ENCODE results near the gene TM9SF1. TPM values are rescaled to one million over a fixed set of nuclear protein-coding genes. Genes with fewer than 3 reads are reported as not detected.

TM9SF1 gene
- total and polyA plus RNA-seq, 2 of the 4 experiments (the other 2 are of a cell fraction), result 40.4 to 65.6 TPM

DNA sequence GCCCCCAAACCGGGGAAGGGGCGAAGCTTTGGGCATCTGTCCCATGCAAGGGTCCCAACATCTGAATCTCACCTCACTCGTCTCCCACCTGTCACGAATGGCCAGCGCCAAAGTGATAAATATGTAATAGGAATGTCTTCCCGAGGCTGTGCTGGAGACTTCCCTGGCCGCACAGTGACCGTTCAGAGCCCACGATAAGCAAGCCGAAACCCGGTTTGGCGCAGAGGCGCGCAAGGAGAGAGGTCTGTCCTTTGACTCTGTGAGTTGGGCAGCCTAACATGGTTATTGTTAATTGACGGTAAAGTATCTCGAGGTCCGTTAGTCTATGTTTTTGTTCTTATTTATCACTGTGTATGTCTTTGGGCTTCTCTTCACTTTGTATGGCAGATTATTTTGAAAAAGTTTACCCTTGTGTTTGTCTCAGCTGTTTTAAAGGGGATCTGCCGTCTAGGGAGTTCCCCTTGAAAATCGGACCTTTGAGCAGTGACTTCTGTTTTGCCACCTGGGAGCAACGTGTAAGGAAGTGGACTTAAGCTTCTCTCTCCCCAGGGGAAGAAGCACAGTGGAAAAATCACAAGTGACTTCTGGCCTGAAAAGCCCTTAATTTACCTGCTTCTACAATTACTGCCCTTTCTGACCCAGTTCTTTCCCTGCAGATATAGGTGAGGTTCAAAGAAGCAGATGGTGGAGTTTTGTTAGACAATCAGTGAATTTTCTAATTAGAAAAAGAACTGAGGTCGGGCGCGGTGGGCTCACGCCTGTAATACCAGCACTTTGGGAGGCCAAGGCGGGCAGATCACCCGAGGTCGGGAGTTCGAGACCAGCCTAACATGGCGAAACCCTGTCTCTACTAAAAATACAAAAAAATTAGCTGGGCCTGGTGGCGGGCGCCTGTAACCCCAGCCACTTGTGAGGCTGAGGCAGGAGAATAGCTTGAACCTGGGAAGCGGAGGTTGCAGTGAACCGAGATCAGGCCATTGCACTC is 1.1 kb upstream of the TM9SF1 start (continued):
- no peak for TF ChIP-seq CEBPB (IDR thresholded peaks at IDR 0.05; ENCODE audit: low read depth, low read length)
- no peak for TF ChIP-seq BHLHE40 (IDR thresholded peaks at IDR 0.05; ENCODE audit: low read depth, low read length)
- no peak for TF ChIP-seq RCOR1 (IDR thresholded peaks at IDR 0.05; ENCODE audit: insufficient replicate concordance, low read length)

DNA sequence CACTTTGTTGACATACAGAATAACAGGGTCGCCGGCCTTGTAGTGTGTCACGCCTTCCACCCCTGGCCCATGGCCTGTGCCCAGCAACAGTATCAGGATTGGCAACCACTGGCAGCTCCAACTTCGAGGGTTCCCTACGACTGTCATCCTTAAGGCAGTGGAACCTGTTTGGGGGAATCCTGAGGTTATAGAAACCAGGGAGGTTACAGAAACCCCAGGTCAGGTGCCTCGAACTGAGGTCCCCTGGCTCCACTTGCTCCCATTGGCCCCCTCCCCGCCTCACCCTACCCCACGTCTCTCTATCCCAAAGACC is 412 bp downstream of the TM9SF1 start:
- in situ Hi-C loops (cut with MboI; ENCODE audit: low sequenced_read_pairs), result no loop called here
- intact Hi-C loops (cut with micrococcal nuclease), result loop anchor here (1.0 to 2.0 kb wide), 2 partner anchors 47 to 102 kb away; partner anchors contain the start of gene TINF2
- Histone ChIP-seq H2BK15ac (ENCODE audit: low read depth, low read length) (no peak overlapping the region), H3K27ac (ENCODE audit: insufficient read depth, low read length) (peak overlapping the region; percentile 99), H2AK9ac (replicated peaks; ENCODE audit: low read depth, low read length, poor library complexity) (peak overlapping the region; percentile 96), H3K18ac (ENCODE audit: low read depth, low read length) (no peak overlapping the region), H4K91ac (ENCODE audit: insufficient read depth, low read depth, low read length) (peak overlapping the region; percentile 95), H2AK5ac (ENCODE audit: low read depth, low read length) (peak overlapping the region; percentile 85), H3K27me3 (ENCODE audit: control insufficient read depth, insufficient read depth, low read length) (no peaks in the 10 kb centered on the region), H3K9ac (ENCODE audit: low read depth, low read length) (peak overlapping the region; percentile 93), H2BK120ac (ENCODE audit: low read depth, low read length) (peak overlapping the region; percentile 76), H3K14ac (replicated peaks; ENCODE audit: low read depth, low read length) (peak overlapping the region; percentile 95), H3K36me3 (ENCODE audit: control insufficient read depth, insufficient read depth, low read length) (peaks cover 19% of the 10 kb centered on the region), H3K4me1 (ENCODE audit: control insufficient read depth, insufficient read depth, low read length) (peaks cover 8% of the 10 kb centered on the region), H2BK20ac (ENCODE audit: low read depth, low read length) (no peak overlapping the region), H3K56ac (ENCODE audit: extremely low read depth, insufficient read depth, low read length) (peak overlapping the region; percentile 84; the same call in 1 of the 2 replicates), H3K79me1 (ENCODE audit: low read depth in 1 of 2, low read length in 2 of 2) (peaks cover 40 to 71% of the 10 kb centered on the region in 2 experiments), H3K9me1 (ENCODE audit: insufficient read depth, low read length) (peaks cover 11% of the 10 kb centered on the region; the same call in 1 of the 2 replicates), H4K5ac (ENCODE audit: low read depth, low read length) (peak overlapping the region; percentile 89), H3K9me3 (ENCODE audit: control insufficient read depth, insufficient read depth, low read length) (no peaks in the 10 kb centered on the region), H4K8ac (ENCODE audit: low read depth in 2 of 2, low read length in 2 of 2) (peak overlapping the region; percentile 92 to 94), H3K4ac (ENCODE audit: low read depth, low read length) (peak overlapping the region; percentile 97), H3K4me3 (ENCODE audit: insufficient read depth, low read depth, low read length) (peak overlapping the region; percentile 89), H4K20me1 (ENCODE audit: insufficient read depth, low read length) (no peaks in the 10 kb centered on the region), H2AFZ (replicated peaks; ENCODE audit: low read length, poor library complexity) (peak overlapping the region; percentile 95), H3K4me2 (ENCODE audit: low read depth, low read length) (peak overlapping the region; percentile 99), H2BK5ac (ENCODE audit: low read depth, low read length, poor library complexity, severe bottlenecking) (peak overlapping the region; percentile 96), H3K23ac (ENCODE audit: low read depth, low read length) (peak overlapping the region; percentile 70; the same call in 1 of the 2 replicates)
- 0% methylated on average over 1 of the region's 8 CpGs; no CpG with 5 or more reads in 1 of the 2 experiments for WGBS, 2 experiments (ENCODE audit: extremely low coverage in 2 of 2, insufficient read length in 1 of 2)
- dilution Hi-C loops (cut with HindIII; ENCODE audit: low sequenced_read_pairs, unreplicated experiment), result no loop called here
- DNase-seq (no peak), ATAC-seq (ENCODE audit: low read depth) (no peak)
- BruUV-seq (replicated peaks), result no TSS peak
- TF ChIP-seq MAFK (IDR thresholded peaks at IDR 0.05; ENCODE audit: low read depth, low read length), result no peak
- ChIA-PET POLR2A (ENCODE audit: unreplicated experiment) (interaction anchor here (1.1 kb wide), 1 partner anchor 9 kb away, joined by 3 read pairs; no protein-coding TSS in a partner anchor), CTCF (no interaction called here)
